ENCODE results near the gene B4GALNT3.

The B4GALNT3 gene

GRCh38 chr12:468671-469389 lies 9.1 kb downstream of the B4GALNT3 start:
- no peak for DNase-seq

GRCh38 chr12:470133-470532 lies 10.4 kb downstream of the B4GALNT3 start:
- DNase-seq, result no peak

- DNase-seq, result no peak
These were observed 13.5 kb downstream of the B4GALNT3 start for GRCh38 chr12:473198-473597.

- DNase-seq, result no peak
These were observed 14.3 kb downstream of the B4GALNT3 start for GRCh38 chr12:473863-474577.

- DNase-seq, result no peak
These were observed 15.5 kb downstream of the B4GALNT3 start for GRCh38 chr12:475286-475685.

GRCh38 chr12:479161-479560 lies 19.4 kb downstream of the B4GALNT3 start:
- no peak for DNase-seq

- no peak for DNase-seq
These were observed 21.4 kb downstream of the B4GALNT3 start for GRCh38 chr12:480831-481816.

- DNase-seq, result no peak
These were observed 22.3 kb downstream of the B4GALNT3 start for GRCh38 chr12:482061-482460.

GRCh38 chr12:484096-484495 lies 24.4 kb downstream of the B4GALNT3 start:
- DNase-seq, result no peak

GRCh38 chr12:490260-490659 lies 30.5 kb downstream of the B4GALNT3 start:
- no peak for DNase-seq

- DNase-seq, result no peak
These were observed 35.7 kb downstream of the B4GALNT3 start for GRCh38 chr12:495466-495865.

GRCh38 chr12:496736-497135 lies 37.0 kb downstream of the B4GALNT3 start:
- no peak for DNase-seq

- no peak for DNase-seq
These were observed 37.9 kb downstream of the B4GALNT3 start for GRCh38 chr12:497501-498160.

- no peak for DNase-seq
These were observed 40.2 kb downstream of the B4GALNT3 start for GRCh38 chr12:499837-500458.

- no peak for DNase-seq
These were observed 42.1 kb downstream of the B4GALNT3 start for GRCh38 chr12:501722-502447.

- DNase-seq, result no peak
These were observed 43.5 kb downstream of the B4GALNT3 start for GRCh38 chr12:503111-503761.

- DNase-seq, result no peak
These were observed 45.5 kb downstream of the B4GALNT3 start for GRCh38 chr12:505221-505620.

- no peak for DNase-seq
These were observed 47.7 kb downstream of the B4GALNT3 start for GRCh38 chr12:507391-507796.

GRCh38 chr12:508145-508544 lies 48.4 kb downstream of the B4GALNT3 start:
- DNase-seq, result no peak

GRCh38 chr12:508795-509194 lies 49.1 kb downstream of the B4GALNT3 start:
- DNase-seq, result no peak

GRCh38 chr12:509500-509899 lies 49.8 kb downstream of the B4GALNT3 start:
- no peak for DNase-seq
